HCT116 (cell line): ENCODE data around the gene PCED1A. TPM values are rescaled to one million over a fixed set of nuclear protein-coding genes. Genes with fewer than 3 reads are reported as not detected.

Experiments
- ATAC-seq: fragments of 200-7000 bp; cut with Tn5 transposase; 2 replicates; pipeline ENCODE4 v1.9.1; 2020; ENCODE audit warnings: mild to moderate bottlenecking, moderate library complexity
- BruUV-seq: library from RNA; stranded (reverse); fragments of 400-500 nt; replicated peaks from 2 replicates; lab custom pipeline; 2021; lab: Mats Ljungman, UMichigan
- CTCF ChIA-PET: fragments of 300-600 bp; sonication (Branson Sonifier 250); formaldehyde crosslinking; loops from one replicate; lab custom pipeline; 2021; ENCODE audit warnings: antibody characterized with exemption; lab: Charles Lee
- POLR2A ChIA-PET: fragments of 300-600, 350-600 bp; sonication (Branson Sonifier 250); formaldehyde crosslinking; loops from one replicate; lab custom pipeline; 2021; ENCODE audit warnings: antibody characterized with exemption; lab: Charles Lee
- RAD21 ChIA-PET, 2 experiments: fragments of 300-600 bp; sonication (Branson Sonifier 250); formaldehyde crosslinking; loops; one replicate each; lab custom pipeline; 2023; ENCODE audit warnings: low total read pairs in 2 of 2; ENCODE audit not compliant: uncharacterized antibody in 2 of 2, unreplicated experiment in 2 of 2, low non-redundant PET in 1 of 2; lab: Charles Lee
- DNase-seq: peaks from one replicate; pipeline ENCODE4 v3.0.0-alpha.2; 2010; ENCODE audit warnings: low read depth, low spot score
- H2AFZ ChIP-seq: fragments of 200-600 bp; shearing (Covaris generic), sonication (generic); 2 replicates; pipeline ENCODE4 v1.6.1; 2017; ENCODE audit warnings: low read depth, mixed run types, mixed read lengths, antibody characterized with exemption, low read length; ENCODE audit not compliant: poor library complexity, severe bottlenecking
- H3K27ac ChIP-seq: 2 replicates; pipeline ENCODE4 v1.5.1; 2012; ENCODE audit warnings: low read depth, low read length
- H3K27me3 ChIP-seq: fragments of 200-600 bp; sonication (generic); 2 replicates; pipeline ENCODE4 v1.6.1; 2016; ENCODE audit warnings: mixed run types, low read length, mixed read lengths; ENCODE audit not compliant: insufficient read depth
- H3K36me3 ChIP-seq, 2 experiments: fragments of 200-500 bp in 1 of 2; fragments of 200-600 bp in 1 of 2; sonication (Bioruptor generic) in 1 of 2; sonication (generic) in 1 of 2; 2 replicates each; pipeline versions ENCODE4 v1.5.1 to v1.6.1; 2014 to 2016; ENCODE audit warnings: low read length in 2 of 2, inconsistent platforms in 1 of 2, mixed read lengths in 1 of 2, mixed run types in 1 of 2; ENCODE audit not compliant: insufficient read depth in 2 of 2, control insufficient read depth in 1 of 2
- H3K4me1 ChIP-seq, 2 experiments: fragments of 200-600 bp in 1 of 2; sonication (generic) in 1 of 2; 2 replicates each; pipeline versions ENCODE4 v1.5.1 to v1.6.1; 2012 to 2017; ENCODE audit warnings: low read length in 2 of 2, inconsistent platforms in 1 of 2, mild to moderate bottlenecking in 1 of 2, mixed read lengths in 1 of 2, mixed run types in 1 of 2, moderate library complexity in 1 of 2; ENCODE audit not compliant: insufficient read depth in 2 of 2, control insufficient read depth in 1 of 2
- H3K4me2 ChIP-seq: fragments of 200-600 bp; sonication (generic); 2 replicates; pipeline ENCODE4 v1.6.1; 2017; ENCODE audit warnings: mixed run types, low read length, mixed read lengths
- H3K4me3 ChIP-seq, 2 experiments: fragments of 200-600 bp in 1 of 2; sonication (generic) in 1 of 2; replicated peaks in 1 of 2; 2 replicates each; pipeline ENCODE4 v1.5.1; 2011 to 2016; ENCODE audit warnings: low read length in 2 of 2, control low read depth in 1 of 2, low read depth in 1 of 2, mild to moderate bottlenecking in 1 of 2, mixed read lengths in 1 of 2, mixed run types in 1 of 2
- H3K79me2 ChIP-seq: fragments of 200-600 bp; sonication (generic); 2 replicates; pipeline ENCODE4 v1.6.1; 2017; ENCODE audit warnings: mild to moderate bottlenecking, mixed run types, low read length, moderate library complexity, mixed read lengths; ENCODE audit not compliant: insufficient read depth
- H3K9ac ChIP-seq: fragments of 200-600 bp; sonication (generic); 2 replicates; pipeline ENCODE4 v1.6.1; 2016; ENCODE audit warnings: low read length, mixed read lengths
- H3K9me2 ChIP-seq: fragments of 200-600 bp; sonication (generic), shearing (Covaris generic); 2 replicates; pipeline ENCODE4 v1.6.1; 2017; ENCODE audit warnings: mixed run types, mild to moderate bottlenecking, moderate library complexity; ENCODE audit not compliant: insufficient read depth
- H3K9me3 ChIP-seq, 2 experiments: fragments of 200-500 bp in 1 of 2; fragments of 200-600 bp in 1 of 2; sonication (Bioruptor generic) in 1 of 2; sonication (generic) in 1 of 2; 2 replicates each; pipeline ENCODE4 v1.6.1; 2014 to 2017; ENCODE audit warnings: low read length in 2 of 2, mixed read lengths in 2 of 2, inconsistent platforms in 1 of 2, low read depth in 1 of 2, mild to moderate bottlenecking in 1 of 2, mixed run types in 1 of 2, moderate library complexity in 1 of 2; ENCODE audit not compliant: control insufficient read depth in 1 of 2, insufficient read depth in 1 of 2
- H4K20me1 ChIP-seq: fragments of 200-600 bp; sonication (generic), shearing (Covaris generic); 2 replicates; pipeline ENCODE4 v1.6.1; 2017; ENCODE audit warnings: mixed run types, mild to moderate bottlenecking, moderate library complexity; ENCODE audit not compliant: insufficient read depth
- ATF3 ChIP-seq: IDR thresholded peaks from 2 replicates; pipeline ENCODE4 v1.6.1; 2012
- CBX3 ChIP-seq: IDR thresholded peaks from 2 replicates; pipeline ENCODE4 v1.6.1; 2012; ENCODE audit warnings: low read depth
- CEBPB ChIP-seq: IDR thresholded peaks from 2 replicates; pipeline ENCODE4 v1.6.1; 2012; ENCODE audit warnings: low read depth
- EGR1 ChIP-seq: IDR thresholded peaks from 2 replicates; pipeline ENCODE4 v1.6.1; 2012; ENCODE audit warnings: low read depth
- ELF1 ChIP-seq: IDR thresholded peaks from 2 replicates; pipeline ENCODE4 v1.6.1; 2012; ENCODE audit warnings: low read depth, borderline replicate concordance
- FOSL1 ChIP-seq: IDR thresholded peaks from 2 replicates; pipeline ENCODE4 v1.6.1; 2012; ENCODE audit warnings: low read depth
- MAX ChIP-seq: IDR thresholded peaks from 2 replicates; pipeline ENCODE4 v1.6.1; 2012
- POLR2A ChIP-seq: IDR thresholded peaks from 2 replicates; pipeline ENCODE4 v1.7.0; 2011; ENCODE audit warnings: borderline replicate concordance; ENCODE audit not compliant: insufficient read depth, insufficient read length; ENCODE audit errors: extremely low read depth
- RAD21 ChIP-seq: IDR thresholded peaks from 2 replicates; pipeline ENCODE4 v1.6.1; 2012; ENCODE audit warnings: low read depth, mild to moderate bottlenecking
- TCF7L2 ChIP-seq: IDR thresholded peaks from 2 replicates; pipeline ENCODE4 v1.7.0; 2011; ENCODE audit warnings: borderline replicate concordance, inconsistent platforms; ENCODE audit not compliant: insufficient read depth, insufficient read length; ENCODE audit errors: extremely low read depth
- ZBTB33 ChIP-seq: IDR thresholded peaks from 2 replicates; pipeline ENCODE4 v1.6.1; 2011; ENCODE audit warnings: mild to moderate bottlenecking, low read length, moderate library complexity; ENCODE audit not compliant: insufficient replicate concordance; ENCODE audit errors: extremely low read depth
- intact Hi-C: fragments of 100-400 bp; cut with micrococcal nuclease; formaldehyde crosslinking; loops from 2 replicates; pipeline ENCODE4 v1.10.0; 2022
- total RNA-seq: library from RNA; stranded (reverse); gene quantifications from one replicate; pipeline ENCODE4 v1.2.1, GENCODE V29; 2021; ENCODE audit not compliant: unreplicated experiment

The PCED1A gene
- total RNA-seq, 1 experiment from 2014 or later: 31.8 TPM

GRCh38 chr20:2887715-2888114 is 47.3 kb upstream of the PCED1A start:
- Histone ChIP-seq H3K9ac (no peak overlapping the region), H3K79me2 (peaks cover 91% of the 10 kb centered on the region), H3K9me3 (no peaks in the 10 kb centered on the region)
- DNase-seq: no peak
- POLR2A ChIA-PET: no interaction called here
- TF ChIP-seq ZBTB33 (no peak), ATF3 (no peak), CBX3 (no peak), MAX (no peak), RAD21 (no peak), TCF7L2 (no peak), POLR2A (no peak), FOSL1 (no peak), ELF1 (no peak), CEBPB (no peak), EGR1 (no peak)
- TF ChIP-seq, all 23 proteins: peak for 0
- ATAC-seq: no peak
- Histone ChIP-seq H3K4me1 (peaks cover 0 to 15% of the 10 kb centered on the region in 2 experiments; a peak in 2 of 4 replicates), H3K4me2 (no peak overlapping the region), H3K36me3 (no peaks in the 10 kb centered on the region), H3K27ac (no peak overlapping the region), H4K20me1 (no peaks in the 10 kb centered on the region), H3K4me3 (no peak overlapping the region), H2AFZ (no peak overlapping the region), H3K27me3 (no peaks in the 10 kb centered on the region), H3K9me2 (no peaks in the 10 kb centered on the region)
- BruUV-seq: no TSS peak
- intact Hi-C loops: no loop called here
- CTCF ChIA-PET: no interaction called here
- RAD21 ChIA-PET: no interaction called here
